Liver (tissue), 3 donors: Measurements from ENCODE around the gene WDR20.

ENCODE experiments used
- ATF3 ChIP-seq: IDR thresholded peaks from 2 replicates; pipeline ENCODE4 v1.6.1; 2016; ENCODE audit warnings: antibody characterized with exemption
- CTCF ChIP-seq: fragments of 150-350 bp; IDR thresholded peaks from 2 replicates; pipeline ENCODE4 v1.5.1; 2017; ENCODE audit warnings: improper control_type of control experiment, low read depth, low read length; ENCODE audit not compliant: missing input control
- JUND ChIP-seq, 2 donors: IDR thresholded peaks; 2 replicates each; pipeline ENCODE4 v1.6.1; 2016; ENCODE audit warnings: antibody characterized with exemption in 2 of 2
- NR2F2 ChIP-seq: IDR thresholded peaks from 2 replicates; pipeline ENCODE4 v1.6.1; 2016; ENCODE audit warnings: antibody characterized with exemption
- RAD21 ChIP-seq, 2 donors: IDR thresholded peaks; 2 replicates each; pipeline ENCODE4 v1.6.1; 2016; ENCODE audit warnings: antibody characterized with exemption in 2 of 2, mild to moderate bottlenecking in 2 of 2
- SP1 ChIP-seq: IDR thresholded peaks from 2 replicates; pipeline ENCODE4 v1.6.1; 2018; ENCODE audit warnings: antibody characterized with exemption, mild to moderate bottlenecking
- TAF1 ChIP-seq: conservative IDR thresholded peaks from 2 replicates; pipeline ENCODE4 v1.6.1; 2016; ENCODE audit warnings: antibody characterized with exemption, mild to moderate bottlenecking
- YY1 ChIP-seq: IDR thresholded peaks from 2 replicates; pipeline ENCODE4 v1.6.1; 2016; ENCODE audit warnings: antibody characterized with exemption, mild to moderate bottlenecking
- TF ChIP-seq, protein P1 (sequence below): IDR thresholded peaks from 2 replicates; pipeline ENCODE4 v1.6.1; 2016; ENCODE audit warnings: antibody characterized with exemption, mild to moderate bottlenecking
- TF ChIP-seq, protein P2 (sequence below): IDR thresholded peaks from 2 replicates; pipeline ENCODE4 v1.6.1; 2016; ENCODE audit warnings: antibody characterized with exemption
- donor health status: healthy.
- donor health status: healthy.

DNA sequence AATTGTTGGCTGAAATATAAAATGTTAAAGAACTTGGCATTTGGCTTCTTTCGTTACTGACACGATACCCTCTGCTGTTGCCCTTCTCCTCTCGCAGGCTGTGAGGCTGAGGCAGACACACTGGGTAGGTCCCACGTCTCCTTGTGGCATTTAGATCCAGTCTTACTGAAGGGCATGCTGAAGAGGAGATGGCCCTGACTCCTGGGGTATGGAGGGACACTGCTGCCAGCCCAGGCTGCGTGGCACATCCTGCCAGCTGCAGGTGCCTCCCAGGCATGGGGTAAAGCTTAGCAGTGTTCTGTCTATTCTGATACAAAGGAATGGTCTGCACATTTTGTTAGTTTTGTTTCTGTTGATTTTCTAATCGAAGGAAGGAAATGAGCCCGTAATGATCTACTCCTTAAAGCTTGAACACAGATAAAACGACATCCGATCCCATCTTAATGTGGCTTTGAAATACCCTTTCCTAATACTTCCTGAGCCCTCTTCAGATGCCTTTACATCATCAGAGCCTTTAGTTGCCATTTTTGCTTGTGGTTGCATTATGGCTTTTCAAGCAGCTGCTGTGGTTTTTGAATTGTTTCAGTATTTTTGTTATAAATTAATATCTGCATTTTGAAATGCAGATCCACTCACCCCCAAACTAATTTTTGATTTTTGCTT, 61.1 kb downstream of the WDR20 start:
- TF ChIP-seq NR2F2: no peak
- TF ChIP-seq CTCF: no peak
- TF ChIP-seq, protein P1, sequence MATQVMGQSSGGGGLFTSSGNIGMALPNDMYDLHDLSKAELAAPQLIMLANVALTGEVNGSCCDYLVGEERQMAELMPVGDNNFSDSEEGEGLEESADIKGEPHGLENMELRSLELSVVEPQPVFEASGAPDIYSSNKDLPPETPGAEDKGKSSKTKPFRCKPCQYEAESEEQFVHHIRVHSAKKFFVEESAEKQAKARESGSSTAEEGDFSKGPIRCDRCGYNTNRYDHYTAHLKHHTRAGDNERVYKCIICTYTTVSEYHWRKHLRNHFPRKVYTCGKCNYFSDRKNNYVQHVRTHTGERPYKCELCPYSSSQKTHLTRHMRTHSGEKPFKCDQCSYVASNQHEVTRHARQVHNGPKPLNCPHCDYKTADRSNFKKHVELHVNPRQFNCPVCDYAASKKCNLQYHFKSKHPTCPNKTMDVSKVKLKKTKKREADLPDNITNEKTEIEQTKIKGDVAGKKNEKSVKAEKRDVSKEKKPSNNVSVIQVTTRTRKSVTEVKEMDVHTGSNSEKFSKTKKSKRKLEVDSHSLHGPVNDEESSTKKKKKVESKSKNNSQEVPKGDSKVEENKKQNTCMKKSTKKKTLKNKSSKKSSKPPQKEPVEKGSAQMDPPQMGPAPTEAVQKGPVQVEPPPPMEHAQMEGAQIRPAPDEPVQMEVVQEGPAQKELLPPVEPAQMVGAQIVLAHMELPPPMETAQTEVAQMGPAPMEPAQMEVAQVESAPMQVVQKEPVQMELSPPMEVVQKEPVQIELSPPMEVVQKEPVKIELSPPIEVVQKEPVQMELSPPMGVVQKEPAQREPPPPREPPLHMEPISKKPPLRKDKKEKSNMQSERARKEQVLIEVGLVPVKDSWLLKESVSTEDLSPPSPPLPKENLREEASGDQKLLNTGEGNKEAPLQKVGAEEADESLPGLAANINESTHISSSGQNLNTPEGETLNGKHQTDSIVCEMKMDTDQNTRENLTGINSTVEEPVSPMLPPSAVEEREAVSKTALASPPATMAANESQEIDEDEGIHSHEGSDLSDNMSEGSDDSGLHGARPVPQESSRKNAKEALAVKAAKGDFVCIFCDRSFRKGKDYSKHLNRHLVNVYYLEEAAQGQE: no peak
- no peak for TF ChIP-seq TAF1
- no peak for TF ChIP-seq ATF3
- no peak for TF ChIP-seq RAD21 (IDR thresholded peaks at IDR 0.05)
- TF ChIP-seq JUND (IDR thresholded peaks at IDR 0.05): no peak
- TF ChIP-seq YY1: no peak
- no peak for TF ChIP-seq SP1
- TF ChIP-seq, protein P2, sequence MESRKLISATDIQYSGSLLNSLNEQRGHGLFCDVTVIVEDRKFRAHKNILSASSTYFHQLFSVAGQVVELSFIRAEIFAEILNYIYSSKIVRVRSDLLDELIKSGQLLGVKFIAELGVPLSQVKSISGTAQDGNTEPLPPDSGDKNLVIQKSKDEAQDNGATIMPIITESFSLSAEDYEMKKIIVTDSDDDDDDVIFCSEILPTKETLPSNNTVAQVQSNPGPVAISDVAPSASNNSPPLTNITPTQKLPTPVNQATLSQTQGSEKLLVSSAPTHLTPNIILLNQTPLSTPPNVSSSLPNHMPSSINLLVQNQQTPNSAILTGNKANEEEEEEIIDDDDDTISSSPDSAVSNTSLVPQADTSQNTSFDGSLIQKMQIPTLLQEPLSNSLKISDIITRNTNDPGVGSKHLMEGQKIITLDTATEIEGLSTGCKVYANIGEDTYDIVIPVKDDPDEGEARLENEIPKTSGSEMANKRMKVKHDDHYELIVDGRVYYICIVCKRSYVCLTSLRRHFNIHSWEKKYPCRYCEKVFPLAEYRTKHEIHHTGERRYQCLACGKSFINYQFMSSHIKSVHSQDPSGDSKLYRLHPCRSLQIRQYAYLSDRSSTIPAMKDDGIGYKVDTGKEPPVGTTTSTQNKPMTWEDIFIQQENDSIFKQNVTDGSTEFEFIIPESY: no peak
